Breast epithelium (tissue), 3 donors: ENCODE data around the gene SPACA4.

Source experiments
- POLR2A ChIP-seq: fragments of 450-650 bp; IDR thresholded peaks from one replicate; pipeline ENCODE4 v1.6.1; 2016; ENCODE audit warnings: antibody characterized with exemption, mild to moderate bottlenecking, moderate library complexity
- POLR2AphosphoS5 ChIP-seq, 3 donors: sonication (generic); formaldehyde crosslinking; IDR thresholded peaks; one replicate each; pipeline ENCODE4 v1.6.1; 2017; ENCODE audit warnings: antibody characterized with exemption in 3 of 3

- TF ChIP-seq POLR2A (no peak), POLR2AphosphoS5 (IDR thresholded peaks at IDR 0.05) (peak in 1 of 3 donors; percentile 9)
Measured at GRCh38 chr19:48629297-48629598, 22.7 kb downstream of the SPACA4 start.
